Breast epithelium (tissue), 3 donors: ENCODE measurements around the gene MYO9B.

Source experiments
- POLR2A ChIP-seq: fragments of 450-650 bp; IDR thresholded peaks from one replicate; pipeline ENCODE4 v1.6.1; 2016; ENCODE audit warnings: antibody characterized with exemption, mild to moderate bottlenecking, moderate library complexity
- POLR2AphosphoS5 ChIP-seq, 3 donors: sonication (generic); formaldehyde crosslinking; IDR thresholded peaks; one replicate each; pipeline ENCODE4 v1.6.1; 2017; ENCODE audit warnings: antibody characterized with exemption in 3 of 3
- TF ChIP-seq, protein P1 (sequence below), 3 donors: fragments of 450-650 bp; IDR thresholded peaks; one replicate each; pipeline ENCODE4 v1.5.1; 2016 to 2017; ENCODE audit warnings: antibody characterized with exemption in 3 of 3, mild to moderate bottlenecking in 3 of 3, moderate library complexity in 3 of 3

DNA sequence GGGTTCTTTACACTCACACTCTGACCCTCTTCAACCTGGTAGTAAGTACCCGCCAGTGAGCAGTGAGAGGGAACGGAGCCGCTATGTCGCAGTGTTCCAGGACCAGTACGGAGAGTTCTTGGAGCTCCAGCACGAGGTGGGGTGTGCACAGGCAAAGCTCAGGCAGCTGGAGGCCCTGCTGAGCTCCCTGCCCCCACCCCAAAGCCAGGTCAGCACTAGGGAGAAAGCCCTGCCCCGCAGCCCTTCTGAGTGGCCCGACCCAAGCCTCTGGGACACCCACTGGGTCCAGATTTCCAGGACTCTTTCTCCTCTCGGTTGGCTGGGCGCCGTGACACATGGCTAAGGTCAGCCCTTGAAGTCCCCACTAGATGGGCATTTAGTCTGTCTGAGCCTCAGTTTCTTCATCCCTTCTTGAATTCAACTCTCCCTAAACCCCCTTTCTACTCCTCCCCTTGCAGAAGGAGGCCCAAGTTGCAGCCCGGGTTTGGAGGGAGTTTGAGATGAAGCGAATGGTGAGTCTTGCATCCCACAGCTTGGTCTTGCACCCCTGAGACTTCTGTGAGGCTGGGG, 152.3 kb downstream of the MYO9B start:
- TF ChIP-seq POLR2A, result no peak
- TF ChIP-seq, protein P1, sequence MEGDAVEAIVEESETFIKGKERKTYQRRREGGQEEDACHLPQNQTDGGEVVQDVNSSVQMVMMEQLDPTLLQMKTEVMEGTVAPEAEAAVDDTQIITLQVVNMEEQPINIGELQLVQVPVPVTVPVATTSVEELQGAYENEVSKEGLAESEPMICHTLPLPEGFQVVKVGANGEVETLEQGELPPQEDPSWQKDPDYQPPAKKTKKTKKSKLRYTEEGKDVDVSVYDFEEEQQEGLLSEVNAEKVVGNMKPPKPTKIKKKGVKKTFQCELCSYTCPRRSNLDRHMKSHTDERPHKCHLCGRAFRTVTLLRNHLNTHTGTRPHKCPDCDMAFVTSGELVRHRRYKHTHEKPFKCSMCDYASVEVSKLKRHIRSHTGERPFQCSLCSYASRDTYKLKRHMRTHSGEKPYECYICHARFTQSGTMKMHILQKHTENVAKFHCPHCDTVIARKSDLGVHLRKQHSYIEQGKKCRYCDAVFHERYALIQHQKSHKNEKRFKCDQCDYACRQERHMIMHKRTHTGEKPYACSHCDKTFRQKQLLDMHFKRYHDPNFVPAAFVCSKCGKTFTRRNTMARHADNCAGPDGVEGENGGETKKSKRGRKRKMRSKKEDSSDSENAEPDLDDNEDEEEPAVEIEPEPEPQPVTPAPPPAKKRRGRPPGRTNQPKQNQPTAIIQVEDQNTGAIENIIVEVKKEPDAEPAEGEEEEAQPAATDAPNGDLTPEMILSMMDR (IDR thresholded peaks at IDR 0.05), result no peak
- no peak for TF ChIP-seq POLR2AphosphoS5 (IDR thresholded peaks at IDR 0.05)
